ENCODE results near the gene OTUD5.
"Not testable (repeated sequence)": the region's sequence is repeated elsewhere in the genome, so short reads cannot be mapped to it uniquely, and the experiment has no call there.

Gene OTUD5

GRCh38 chrX:48890934-48891401 lies 66.4 kb downstream of the OTUD5 start:
- Histone ChIP-seq H3K27ac (peak overlapping the region; percentile 67 to 84), H3K4me3 (peak overlapping the region; percentile 75)
- no peak for TF ChIP-seq CTCF (IDR thresholded peaks at IDR 0.05)
- no peak for DNase-seq (ENCODE audit: low spot score)

GRCh38 chrX:48890296-48890925 lies 67.0 kb downstream of the OTUD5 start:
- TF ChIP-seq CTCF (IDR thresholded peaks at IDR 0.05) = no peak
- H3K27ac ChIP-seq = peak overlapping the region in 1 of 2 donors; percentile 84
- no peak for DNase-seq (ENCODE audit: low spot score)
- H3K4me3 ChIP-seq = peak overlapping the region; percentile 75

- H3K27ac ChIP-seq; DNase-seq (ENCODE audit: low spot score); H3K4me3 ChIP-seq: not testable (repeated sequence)
Measured at GRCh38 chrX:48886586-48886985, 70.8 kb downstream of the OTUD5 start.

- DNase-seq (ENCODE audit: low spot score) = no peak
- no peak overlapping the region for H3K27ac ChIP-seq
- TF ChIP-seq CTCF (IDR thresholded peaks at IDR 0.05) = no peak
- no peak overlapping the region for H3K4me3 ChIP-seq
Measured at GRCh38 chrX:48883729-48884128, 73.7 kb downstream of the OTUD5 start.

- DNase-seq (ENCODE audit: low spot score); H3K4me3 ChIP-seq; H3K27ac ChIP-seq: not testable (repeated sequence)
Measured at GRCh38 chrX:48876944-48877343, 80.5 kb downstream of the OTUD5 start.

Measured in coronary artery (tissue), 2 donors.